ENCODE results near the gene HOXA7.

- TF ChIP-seq CTCF (IDR thresholded peaks at IDR 0.05) = no peak
- no peak for TF ChIP-seq POLR2A (IDR thresholded peaks at IDR 0.05)
Observed at GRCh38 chr7:27145914-27146412, 10.5 kb downstream of the HOXA7 start.

All from heart left ventricle (tissue), 13 donors.